Astrocyte of the cerebellum (primary cell): ENCODE measurements around the gene ACO2.

Source experiments
- DNase-seq: peaks from one replicate; pipeline ENCODE4 v3.0.0-alpha.2; 2011; ENCODE audit warnings: low read depth
- H3K4me3 ChIP-seq: 2 replicates; pipeline ENCODE4 v1.5.1; 2011; ENCODE audit warnings: mild to moderate bottlenecking, low read depth, low read length, moderate library complexity
- CTCF ChIP-seq: IDR thresholded peaks from 2 replicates; pipeline ENCODE4 v1.5.1; 2012; ENCODE audit warnings: low read length, low read depth, moderate library complexity, mild to moderate bottlenecking; ENCODE audit errors: missing control alignments
- in situ Hi-C: cut with HindIII; loops from 2 replicates; pipeline ENCODE4 v1.10.0; 2017; ENCODE audit warnings: low sequenced_read_pairs

Gene ACO2

GRCh38 chr22:41532908-41533825 is 64.2 kb downstream of the ACO2 start:
- in situ Hi-C loops = no loop called here
- peak; percentile 27 for DNase-seq
- no peak overlapping the region for H3K4me3 ChIP-seq
- peak; percentile 89 for TF ChIP-seq CTCF

- H3K4me3 ChIP-seq = no peak overlapping the region
- no peak for DNase-seq
- in situ Hi-C loops = no loop called here
- TF ChIP-seq CTCF = no peak
Observed at GRCh38 chr22:41534219-41534618, 65.3 kb downstream of the ACO2 start.

GRCh38 chr22:41535244-41535643 is 66.3 kb downstream of the ACO2 start:
- DNase-seq = no peak
- in situ Hi-C loops = no loop called here
- no peak overlapping the region for H3K4me3 ChIP-seq
- peak; percentile 51 for TF ChIP-seq CTCF

- no peak for TF ChIP-seq CTCF
- H3K4me3 ChIP-seq = no peak overlapping the region
- no peak for DNase-seq
- in situ Hi-C loops = no loop called here
Observed at GRCh38 chr22:41537203-41537602, 68.3 kb downstream of the ACO2 start.

GRCh38 chr22:41538583-41538982 is 69.7 kb downstream of the ACO2 start:
- DNase-seq = no peak
- no peak overlapping the region for H3K4me3 ChIP-seq
- no peak for TF ChIP-seq CTCF
- in situ Hi-C loops = no loop called here

GRCh38 chr22:41539146-41540005 is 70.5 kb downstream of the ACO2 start:
- DNase-seq = no peak
- in situ Hi-C loops = no loop called here
- no peak for TF ChIP-seq CTCF
- H3K4me3 ChIP-seq = no peak overlapping the region
